Esophagus muscularis mucosa (tissue), 4 donors: ENCODE data around the gene CAV1. TPM values are rescaled to one million over a fixed set of nuclear protein-coding genes. Genes with fewer than 3 reads are reported as not detected.

ENCODE experiments used
- DNase-seq: peaks from one replicate; pipeline ENCODE4 v3.0.0-alpha.2; 2017; ENCODE audit errors: extremely low spot score
- H3K27ac ChIP-seq, 4 donors: fragments of 200-600 bp; sonication (generic); replicated peaks in 1 of 4; 1 replicate in 3 of 4; 2 replicates in 1 of 4; pipeline ENCODE4 v1.5.1; 2016 to 2019; ENCODE audit warnings: mild to moderate bottlenecking in 1 of 4
- H3K27me3 ChIP-seq, 4 donors: fragments of 200-600 bp; sonication (generic); one replicate each; pipeline versions ENCODE4 v1.5.1 to v1.6.0; 2016 to 2019
- H3K36me3 ChIP-seq, 4 donors: fragments of 200-600 bp; sonication (generic); one replicate each; pipeline ENCODE4 v1.5.1; 2016 to 2019
- H3K4me1 ChIP-seq, 4 donors: fragments of 200-600 bp; sonication (generic); one replicate each; pipeline ENCODE4 v1.5.1; 2016 to 2019
- H3K4me3 ChIP-seq, 4 donors: fragments of 200-600 bp; sonication (generic); 1 replicate in 2 of 4; 2 replicates in 2 of 4; pipeline ENCODE4 v1.5.1; 2016 to 2019; ENCODE audit warnings: mild to moderate bottlenecking in 4 of 4, moderate library complexity in 1 of 4
- H3K9me3 ChIP-seq, 4 donors: fragments of 200-600 bp; sonication (generic); 1 replicate in 3 of 4; 2 replicates in 1 of 4; pipeline ENCODE4 v1.5.1; 2016 to 2019
- CTCF ChIP-seq, 3 experiments: fragments of 200-600 bp in 2 of 3; fragments of 450-650 bp in 1 of 3; sonication (generic) in 2 of 3; IDR thresholded peaks; one replicate each; pipeline ENCODE4 v1.5.1; 2017 to 2019; ENCODE audit warnings: antibody characterized with exemption in 3 of 3, mild to moderate bottlenecking in 2 of 3, moderate library complexity in 1 of 3
- EP300 ChIP-seq: sonication (generic); formaldehyde crosslinking; IDR thresholded peaks from one replicate; pipeline ENCODE4 v1.6.1; 2017; ENCODE audit warnings: antibody characterized with exemption
- POLR2A ChIP-seq: fragments of 450-650 bp; IDR thresholded peaks from one replicate; pipeline ENCODE4 v1.6.1; 2017; ENCODE audit warnings: antibody characterized with exemption, moderate library complexity, mild to moderate bottlenecking, low read depth
- POLR2AphosphoS5 ChIP-seq, 2 donors: sonication (generic); formaldehyde crosslinking; IDR thresholded peaks; one replicate each; pipeline ENCODE4 v1.6.1; 2017; ENCODE audit warnings: antibody characterized with exemption in 2 of 2
- WGBS: methylation state at CpG from one replicate; pipeline ENCODE4 v1.1.5; 2018; 5-methylcytosine and 5-hydroxymethylcytosine counted together
- intact Hi-C: fragments of 100-400 bp; cut with DNase I; formaldehyde crosslinking; loops from one replicate; pipeline ENCODE4 v1.15.1; 2023
- total RNA-seq, 4 donors: library from RNA; depleted of rRNA; stranded (reverse); fragments of >200 nt; gene quantifications; one replicate each; pipeline versions ENCODE4 v1.1.0 to v1.2.1, GENCODE V29; 2016

The CAV1 gene
- total RNA-seq, 4 donors from 2014 or later: 434 to 638 (median 591) TPM

DNA sequence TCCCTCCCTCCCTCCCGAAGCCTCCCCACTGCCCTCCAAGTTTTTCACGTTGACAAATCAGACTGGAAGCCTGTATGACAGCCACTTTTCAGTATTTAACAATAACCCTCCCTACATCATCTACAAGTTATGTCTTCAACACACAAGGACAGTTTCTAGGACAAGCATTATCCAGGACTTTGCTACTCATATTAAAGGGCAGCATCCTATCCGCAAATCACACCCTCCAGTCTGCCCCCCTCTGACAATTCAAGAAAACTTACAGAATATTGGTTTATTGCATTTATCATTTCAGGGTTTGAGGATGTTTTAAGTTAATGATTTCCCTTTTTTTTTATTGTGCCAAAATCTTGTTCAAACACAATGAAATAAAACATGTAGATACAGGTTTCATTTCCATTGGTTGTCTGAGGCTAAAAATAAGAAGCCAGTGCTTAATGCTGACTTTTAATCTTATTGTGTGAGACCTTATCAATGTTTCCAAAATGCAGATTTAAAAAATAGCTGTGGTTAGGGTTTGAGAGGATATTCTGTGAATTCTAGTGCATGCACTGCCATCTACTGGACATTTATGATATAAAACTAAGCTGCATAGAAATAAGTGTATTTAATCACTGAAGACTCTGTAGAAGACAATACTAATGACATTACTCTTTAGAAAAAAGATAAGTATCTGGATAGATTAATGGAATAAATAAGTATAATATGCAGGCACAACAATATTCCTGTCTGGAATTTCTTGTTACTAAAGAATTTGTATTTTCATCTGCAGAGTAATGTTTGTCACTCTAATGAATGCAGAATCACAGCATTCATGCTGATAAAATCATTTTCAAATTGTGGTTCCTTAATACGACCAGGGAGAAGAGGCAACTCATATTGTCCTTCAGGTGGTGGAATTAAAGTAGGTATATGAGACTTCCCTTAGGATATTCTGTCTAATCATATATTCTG, 64.1 kb downstream of the CAV1 start:
- 33% methylated on average over 4 of the region's 4 CpGs for WGBS
- TF ChIP-seq EP300 (no peak), CTCF (IDR thresholded peaks at IDR 0.05) (peak; percentile 67 to 78 (median 68))
- Histone ChIP-seq H3K4me3 (no peak overlapping the region), H3K9me3 (no peaks in the 10 kb centered on the region), H3K36me3 (no peaks in the 10 kb centered on the region), H3K4me1 (peaks cover 12 to 29% (median 25%) of the 10 kb centered on the region in 4 donors), H3K27ac (peak overlapping the region in 3 of 4 donors; percentile 2 to 38 (median 18)), H3K27me3 (no peaks in the 10 kb centered on the region)
- DNase-seq: no peak
- intact Hi-C loops: loop anchor here (2.0 to 10.0 kb wide), 4 partner anchors 62 to 417 kb away; partner anchors contain the start of gene CAV1

DNA sequence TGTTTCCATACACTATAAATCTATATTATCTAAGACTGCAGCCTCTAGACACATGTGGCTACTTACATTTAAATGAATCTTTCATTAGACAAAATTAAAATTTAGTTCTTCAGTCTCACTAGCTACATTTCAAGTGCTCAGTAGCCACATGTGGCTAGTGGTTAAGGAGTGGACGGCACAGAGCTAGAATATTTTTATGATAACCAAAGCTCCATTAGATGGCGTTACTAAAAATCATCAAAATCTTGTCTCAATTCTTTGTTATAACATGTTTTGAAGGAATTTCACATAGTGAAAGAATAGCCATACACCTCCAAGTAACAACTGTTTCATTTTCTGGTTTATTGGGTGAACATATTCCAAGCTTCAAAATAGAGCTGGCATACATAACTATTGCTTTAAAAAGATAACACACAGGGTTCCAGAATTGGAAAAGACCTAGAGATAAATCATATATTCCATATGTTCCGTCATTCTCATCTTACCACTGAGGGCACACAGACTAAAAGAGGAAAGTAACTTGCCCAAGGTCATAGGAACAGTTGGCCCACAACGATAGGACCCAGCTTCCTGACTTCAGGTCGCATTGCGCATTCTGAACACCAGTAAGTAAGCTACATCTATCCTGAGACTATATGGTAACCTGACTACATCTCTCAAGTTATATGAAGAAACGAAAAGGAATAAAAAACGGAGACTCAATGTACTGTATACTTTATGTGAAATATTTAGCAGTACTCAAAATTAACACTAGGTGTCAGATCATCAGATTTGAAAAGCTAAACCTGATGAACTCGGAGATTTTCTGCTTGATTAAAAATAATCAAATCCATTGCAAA, 66.6 kb downstream of the CAV1 start:
- peak overlapping the region in 2 of 4 donors; percentile 4 to 8 for H3K4me3 ChIP-seq
- H3K27ac ChIP-seq: no peak overlapping the region

DNA sequence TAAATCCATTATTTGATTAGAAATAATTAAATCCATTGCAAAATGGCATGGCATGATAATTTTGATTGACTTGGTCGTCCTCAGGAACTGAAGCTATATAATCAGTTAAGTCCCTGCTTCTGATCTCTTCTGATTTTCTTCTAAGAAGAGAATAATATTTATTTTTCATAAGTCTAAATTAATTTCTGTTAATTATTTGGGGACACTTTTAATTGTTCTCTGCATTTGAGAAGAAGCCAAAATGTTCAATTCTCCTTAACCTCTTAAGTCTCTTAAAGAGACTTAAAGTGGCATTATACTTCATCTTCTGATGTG, 67.2 kb downstream of the CAV1 start:
- WGBS: 24% methylated on average over 1 of the region's 1 CpG
- Histone ChIP-seq H3K27me3 (no peaks in the 10 kb centered on the region), H3K9me3 (no peaks in the 10 kb centered on the region), H3K4me1 (peaks cover 11 to 26% (median 21%) of the 10 kb centered on the region in 4 donors), H3K36me3 (no peaks in the 10 kb centered on the region), H3K4me3 (peak overlapping the region in 2 of 4 donors; percentile 4 to 8), H3K27ac (no peak overlapping the region)
- intact Hi-C loops: loop anchor here (10.0 kb wide), 1 partner anchor 73 kb away; no protein-coding TSS in a partner anchor
- DNase-seq: no peak
- TF ChIP-seq EP300 (no peak), POLR2A (no peak), CTCF (IDR thresholded peaks at IDR 0.05) (no peak), POLR2AphosphoS5 (IDR thresholded peaks at IDR 0.05) (no peak)

More for the DNA sequence above, 66.6 kb downstream of the CAV1 start:
- TF ChIP-seq CTCF (IDR thresholded peaks at IDR 0.05): peak; percentile 58 to 78 (median 72)
- TF ChIP-seq POLR2A: no peak
- Histone ChIP-seq H3K36me3 (no peaks in the 10 kb centered on the region), H3K9me3 (no peaks in the 10 kb centered on the region), H3K27me3 (no peaks in the 10 kb centered on the region), H3K4me1 (peaks cover 11 to 26% (median 21%) of the 10 kb centered on the region in 4 donors)
- DNase-seq: no peak
- WGBS: 47% methylated on average over 9 of the region's 9 CpGs
- intact Hi-C loops: loop anchor here (10.0 kb wide), 1 partner anchor 73 kb away; no protein-coding TSS in a partner anchor

DNA sequence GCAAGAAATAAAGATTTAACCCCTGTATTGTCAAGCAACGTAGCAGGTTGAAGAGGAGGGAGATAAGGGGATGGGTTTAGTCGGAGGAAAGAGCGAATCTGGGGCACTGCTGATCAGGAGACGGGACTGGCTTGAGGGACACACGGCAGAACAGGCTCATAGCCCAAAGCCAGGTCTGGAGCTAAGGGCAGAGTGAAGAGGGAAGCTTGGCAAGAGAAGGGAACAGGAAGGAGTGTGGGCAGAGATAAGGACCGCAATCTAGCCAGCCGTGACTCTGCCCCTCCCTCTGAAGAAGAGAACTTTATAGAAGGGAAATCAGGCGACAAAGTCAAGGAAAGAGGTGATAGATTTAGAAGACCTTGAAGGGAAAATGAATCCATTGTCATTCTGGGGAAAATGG, 67.6 kb downstream of the CAV1 start:
- H3K4me3 ChIP-seq: no peak overlapping the region

More for the DNA sequence above, 67.6 kb downstream of the CAV1 start:
- TF ChIP-seq CTCF (IDR thresholded peaks at IDR 0.05) (no peak), EP300 (no peak), POLR2AphosphoS5 (IDR thresholded peaks at IDR 0.05) (no peak), POLR2A (no peak)
- no peaks in the 10 kb centered on the region for H3K27me3 ChIP-seq
- H3K9me3 ChIP-seq: no peaks in the 10 kb centered on the region
- H3K4me1 ChIP-seq: peaks cover 11 to 26% (median 21%) of the 10 kb centered on the region in 4 donors
- intact Hi-C loops: loop anchor here (10.0 kb wide), 1 partner anchor 72 kb away; no protein-coding TSS in a partner anchor
- no peak for DNase-seq
- 67% methylated on average over 8 of the region's 8 CpGs for WGBS
- H3K27ac ChIP-seq: no peak overlapping the region
- no peaks in the 10 kb centered on the region for H3K36me3 ChIP-seq
